ENCODE measurements around the gene POLR3B. TPM values are rescaled to one million over a fixed set of nuclear protein-coding genes. Genes with fewer than 3 reads are reported as not detected.

The POLR3B gene
- total and polyA plus RNA-seq, 2 of the 8 experiments (the other 6 are each of a cell fraction or from before 2014, with no cell fraction given), result 5.0 to 13.2 TPM

DNA sequence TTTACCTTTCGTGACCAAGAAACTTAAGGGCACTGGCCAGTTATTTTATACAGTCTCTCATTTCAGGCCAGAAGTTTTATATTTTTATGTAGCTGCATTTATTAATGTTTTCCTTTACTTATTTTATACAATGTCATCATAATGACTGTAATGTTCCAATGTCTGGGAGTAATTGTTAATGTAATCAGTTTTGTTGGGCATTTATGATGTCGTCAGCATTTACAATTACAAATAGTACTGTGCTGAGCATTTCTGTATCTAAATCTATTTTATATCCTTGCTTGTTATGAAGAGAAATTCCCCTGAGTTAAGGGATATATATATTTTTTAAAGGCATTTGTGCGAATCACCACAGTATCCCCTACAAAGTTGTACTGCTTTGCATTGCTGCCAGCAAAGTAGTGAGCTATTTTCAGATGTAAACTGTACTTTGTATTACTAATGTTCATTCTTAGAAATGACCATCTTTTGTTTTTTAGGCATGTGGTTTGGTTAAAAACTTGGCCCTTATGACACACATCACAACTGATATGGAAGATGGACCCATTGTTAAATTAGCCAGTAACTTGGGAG is 74.4 kb downstream of the POLR3B start:
- DNase-seq (ENCODE audit: low read depth in 1 of 2, low spot score in 2 of 2) (no peak), FAIRE-seq (no peak)
- no peak overlapping the region for H3K18ac ChIP-seq (ENCODE audit: extremely low read depth, low read length)
- H2AK5ac ChIP-seq (ENCODE audit: low read depth, low read length), result no peak overlapping the region
- CTCF ChIA-PET (ENCODE audit: partially characterized antibody), result interaction anchor here (1.7 kb wide), 1 partner anchor 487 kb away, joined by 4 read pairs; no protein-coding TSS in a partner anchor
- H3K23me2 ChIP-seq (ENCODE audit: low read depth, low read length), result no peaks in the 10 kb centered on the region
- no peaks in the 10 kb centered on the region; a peak in 1 of 8 replicates for H3K36me3 ChIP-seq (ENCODE audit: control insufficient read depth in 2 of 4, insufficient read depth in 4 of 4, low read length in 3 of 4)
- no peak overlapping the region for H3K27ac ChIP-seq (ENCODE audit: low read depth, low read length)
- H3K4ac ChIP-seq (replicated peaks; ENCODE audit: insufficient read length, low read depth, low read length), result no peak overlapping the region
- no peaks in the 10 kb centered on the region for H3K27me3 ChIP-seq (replicated peaks in 1 of 4; ENCODE audit: control insufficient read depth in 3 of 4, extremely low read depth in 1 of 4, insufficient read depth in 3 of 4, low read length in 3 of 4)
- no peak overlapping the region for H2BK120ac ChIP-seq (replicated peaks; ENCODE audit: low read depth, low read length)
- POLR2A ChIA-PET (ENCODE audit: partially characterized antibody), result no interaction called here
- H3K9me3 ChIP-seq (ENCODE audit: insufficient read depth in 2 of 2, low read depth in 1 of 2, low read length in 1 of 2), result no peaks in the 10 kb centered on the region
- 85% methylated on average over 3 of the region's 3 CpGs; no CpG with 5 or more reads in 1 of the 2 experiments for WGBS, 2 experiments (ENCODE audit: extremely low coverage in 1 of 2, insufficient coverage in 1 of 2, insufficient read length in 1 of 2, insufficient replicate concordance in 2 of 2, low coverage in 1 of 2, low lambda C conversion rate in 2 of 2, missing lambda C conversion rate in 1 of 2)
- H2AFZ ChIP-seq (ENCODE audit: low read length), result no peak overlapping the region
- H4K8ac ChIP-seq (ENCODE audit: extremely low read depth, insufficient read depth, low read length), result no peak overlapping the region
- H4K5ac ChIP-seq (ENCODE audit: insufficient read length, low read depth, low read length), result no peak overlapping the region
- no peak overlapping the region for H3K4me2 ChIP-seq (ENCODE audit: insufficient read depth in 1 of 2, low read depth in 2 of 2, low read length in 2 of 2)
- H2BK20ac ChIP-seq (ENCODE audit: low read length), result no peak overlapping the region
- H3K56ac ChIP-seq (replicated peaks; ENCODE audit: insufficient read length, low read depth, low read length), result no peak overlapping the region
- H3K4me3 ChIP-seq (ENCODE audit: extremely low read depth in 1 of 4, insufficient read depth in 2 of 4, low read depth in 3 of 4, low read length in 4 of 4), result no peak overlapping the region
- no peaks in the 10 kb centered on the region for H3K79me1 ChIP-seq (ENCODE audit: low read depth, low read length)
- no peak overlapping the region for H2BK15ac ChIP-seq (ENCODE audit: low read length)
- no peak overlapping the region for H3K14ac ChIP-seq (ENCODE audit: insufficient read length)
- H2BK5ac ChIP-seq (ENCODE audit: low read depth, low read length), result no peak overlapping the region
- TF ChIP-seq JUN (IDR thresholded peaks at IDR 0.05; ENCODE audit: low read depth, low read length) (no peak), ATF3 (IDR thresholded peaks at IDR 0.05; ENCODE audit: insufficient read depth, low read depth, low read length) (no peak), RFX5 (IDR thresholded peaks at IDR 0.05; ENCODE audit: borderline replicate concordance, low read depth, low read length) (no peak), TCF12 (IDR thresholded peaks at IDR 0.05; ENCODE audit: low read depth, low read length) (no peak), POLR2AphosphoS5 (IDR thresholded peaks at IDR 0.05; ENCODE audit: low read depth, low read length) (no peak), SUZ12 (IDR thresholded peaks at IDR 0.05; ENCODE audit: low read length) (no peak)
- H3K9ac ChIP-seq (replicated peaks in 1 of 4; ENCODE audit: extremely low read depth in 1 of 4, low read depth in 3 of 4, low read length in 3 of 4), result no peak overlapping the region
- no peak overlapping the region for H3K23ac ChIP-seq (ENCODE audit: insufficient read length)
- no peaks in the 10 kb centered on the region for H3K4me1 ChIP-seq (replicated peaks in 1 of 4; ENCODE audit: control insufficient read depth in 3 of 4, insufficient read depth in 4 of 4, low read length in 3 of 4)
- no peaks in the 10 kb centered on the region for H3K79me2 ChIP-seq (ENCODE audit: control insufficient read depth in 1 of 2, insufficient read depth in 2 of 2, low read length in 2 of 2)
- H4K20me1 ChIP-seq (replicated peaks in 1 of 2; ENCODE audit: control insufficient read depth in 1 of 2, insufficient read depth in 2 of 2, low read length in 2 of 2), result peaks cover 0 to 1% of the 10 kb centered on the region in 2 experiments
- no peak overlapping the region for H4K91ac ChIP-seq (replicated peaks; ENCODE audit: insufficient read length, low read length)
- H2BK12ac ChIP-seq (ENCODE audit: low read depth, low read length), result no peak overlapping the region

Data from H1 (cell line).